HG02571 (cell line): ENCODE data around the gene MMS19.
A peak's percentile ranks its signal among the peaks of the same experiment; 100 is the strongest.
"Not testable (repeated sequence)": the region's sequence is repeated elsewhere in the genome, so short reads cannot be mapped to it uniquely, and the experiment has no call there.

Source experiments
- ATAC-seq: cut with Tn5 transposase; IDR thresholded peaks from one replicate; pipeline ENCODE4 v1.9.1; 2021; ENCODE audit warnings: mild to moderate bottlenecking, moderate library complexity; ENCODE audit not compliant: unreplicated experiment

The MMS19 gene

GRCh38 chr10:97498076-97498840 is at the start of gene MMS19:
MMS19 (minus strand) TSS chr10:97498422; CDS start chr10:97498384, 38 bp downstream.
- peak; percentile 91 for ATAC-seq

GRCh38 chr10:97547962-97548361 is 49.7 kb upstream of the MMS19 start:
- no peak for ATAC-seq

- no peak for ATAC-seq
Measured at GRCh38 chr10:97547271-97547600, 49.0 kb upstream of the MMS19 start.

- no peak for ATAC-seq
Measured at GRCh38 chr10:97546456-97547270, 48.4 kb upstream of the MMS19 start.

- no peak for ATAC-seq
Measured at GRCh38 chr10:97543025-97543546, 44.9 kb upstream of the MMS19 start.

- ATAC-seq: no peak
Measured at GRCh38 chr10:97542169-97543024, 44.2 kb upstream of the MMS19 start.

GRCh38 chr10:97540669-97541500 is 42.7 kb upstream of the MMS19 start:
- no peak for ATAC-seq

GRCh38 chr10:97539523-97540200 is 41.4 kb upstream of the MMS19 start:
- ATAC-seq: no peak

GRCh38 chr10:97538839-97539238 is 40.6 kb upstream of the MMS19 start:
- ATAC-seq: no peak

GRCh38 chr10:97538411-97538810 is 40.2 kb upstream of the MMS19 start:
- ATAC-seq: no peak

GRCh38 chr10:97537186-97537869 is 39.1 kb upstream of the MMS19 start:
- no peak for ATAC-seq

GRCh38 chr10:97534746-97535367 is 36.6 kb upstream of the MMS19 start:
- ATAC-seq: no peak

GRCh38 chr10:97533888-97534287 is 35.7 kb upstream of the MMS19 start:
- no peak for ATAC-seq

GRCh38 chr10:97532935-97533671 is 34.9 kb upstream of the MMS19 start:
- no peak for ATAC-seq

- no peak for ATAC-seq
Measured at GRCh38 chr10:97531401-97531986, 33.3 kb upstream of the MMS19 start.

GRCh38 chr10:97529685-97530465 is 31.7 kb upstream of the MMS19 start:
- ATAC-seq: no peak

GRCh38 chr10:97528876-97529275 is 30.7 kb upstream of the MMS19 start:
- ATAC-seq: not testable (repeated sequence)
